A549 treated with GW870086 at 1 μM for 4 hours (cell line): ENCODE data around the gene ACTL7B. TPM values are rescaled to one million over a fixed set of nuclear protein-coding genes. Genes with fewer than 3 reads are reported as not detected.

Experiments used
- total RNA-seq: library from RNA; stranded (reverse); fragments of 200-300 nt; extraction: Qiagen RNA extraction; gene quantifications from 5 replicates; pipeline ENCODE4 v1.2.3, GENCODE V29; 2022; ENCODE audit warnings: low read depth

ACTL7B gene, protein sequence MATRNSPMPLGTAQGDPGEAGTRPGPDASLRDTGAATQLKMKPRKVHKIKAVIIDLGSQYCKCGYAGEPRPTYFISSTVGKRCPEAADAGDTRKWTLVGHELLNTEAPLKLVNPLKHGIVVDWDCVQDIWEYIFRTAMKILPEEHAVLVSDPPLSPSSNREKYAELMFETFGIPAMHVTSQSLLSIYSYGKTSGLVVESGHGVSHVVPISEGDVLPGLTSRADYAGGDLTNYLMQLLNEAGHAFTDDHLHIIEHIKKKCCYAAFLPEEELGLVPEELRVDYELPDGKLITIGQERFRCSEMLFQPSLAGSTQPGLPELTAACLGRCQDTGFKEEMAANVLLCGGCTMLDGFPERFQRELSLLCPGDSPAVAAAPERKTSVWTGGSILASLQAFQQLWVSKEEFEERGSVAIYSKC
- 0.07 TPM in 1 of 5 replicates, not detected in the others for total RNA-seq

DNA sequence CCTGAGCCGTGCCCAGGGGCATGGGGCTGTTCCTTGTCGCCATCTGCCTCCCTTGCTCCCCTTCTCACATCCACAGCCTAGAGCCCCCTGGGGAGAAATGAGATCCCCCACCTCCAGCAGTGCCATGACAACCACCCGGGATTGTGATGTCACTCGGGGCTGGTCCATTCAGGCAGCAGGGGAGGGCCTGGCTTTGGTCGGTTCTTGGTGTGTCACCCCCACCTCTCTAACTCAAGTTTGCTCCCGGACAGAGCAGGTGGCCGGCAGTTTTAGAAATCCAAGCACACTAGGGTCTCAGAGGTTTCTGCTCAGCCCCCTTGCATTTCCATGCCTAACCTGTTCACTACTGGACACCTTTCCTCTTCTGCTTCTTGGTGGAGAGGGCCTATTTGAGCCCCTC is at the start of gene ACTL7B:
TSS of gene ACTL7B (minus strand) at position 99 of the 400 bp plus-strand sequence. CDS start at position 43, 56 bp downstream.

DNA sequence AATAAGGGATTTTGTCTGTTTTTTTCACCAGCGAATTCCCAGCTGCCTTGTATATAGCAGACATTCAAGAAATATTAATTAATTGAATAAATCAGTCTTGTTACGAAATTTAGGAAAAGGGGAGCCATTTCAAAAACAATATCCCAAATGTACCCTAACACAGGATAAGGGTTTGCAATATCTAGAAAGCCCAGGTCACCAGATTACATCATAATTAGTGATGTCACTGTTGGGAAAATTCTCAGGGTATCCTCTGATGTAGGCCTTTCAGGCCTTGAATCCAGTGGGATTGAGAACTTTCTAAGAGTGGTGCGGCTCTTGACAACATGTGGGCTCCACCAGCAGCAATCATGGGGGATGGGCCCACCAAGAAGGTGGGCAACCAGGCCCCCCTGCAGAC is 6.2 kb upstream of the ACTL7B start, which contains the start of gene ACTL7A:
TSS of gene ACTL7A (plus strand) at position 270 of the 400 bp plus-strand sequence. CDS start at position 327, 57 bp downstream.

Other genes with a start within 250 kb of the ACTL7B start
- gene ACTL7A, start 6.3 kb upstream of the ACTL7B start, total RNA-seq = not detected in 5 replicates
- gene ELP1, start 78.1 kb upstream of the ACTL7B start, total RNA-seq = 18.0 to 22.4 TPM (median 20.4 TPM) in 5 replicates
- gene ABITRAM, start 78.4 kb upstream of the ACTL7B start, total RNA-seq = 19.3 to 23.9 TPM (median 21.8 TPM) in 5 replicates
- gene CTNNAL1, start 157.5 kb upstream of the ACTL7B start, total RNA-seq = 48.2 to 56.6 TPM (median 54.1 TPM) in 5 replicates